Amniotic epithelial cell (primary cell): ENCODE results near the gene R3HCC1L.

Experiments used
- DNase-seq: peaks from one replicate; pipeline ENCODE4 v3.0.0-alpha.2; 2010; ENCODE audit warnings: low read depth

The R3HCC1L gene

GRCh38 chr10:98285416-98285815 is 151.0 kb downstream of the R3HCC1L start:
- no peak for DNase-seq

- no peak for DNase-seq
These were observed 152.0 kb downstream of the R3HCC1L start for GRCh38 chr10:98286419-98286818.

- no peak for DNase-seq
These were observed 152.9 kb downstream of the R3HCC1L start for GRCh38 chr10:98287321-98287720.

GRCh38 chr10:98289802-98290209 is 155.3 kb downstream of the R3HCC1L start:
- no peak for DNase-seq

GRCh38 chr10:98292971-98293370 is 158.5 kb downstream of the R3HCC1L start:
- no peak for DNase-seq

GRCh38 chr10:98293550-98294269 is 159.3 kb downstream of the R3HCC1L start:
- DNase-seq, result no peak

- DNase-seq, result no peak
These were observed 159.8 kb downstream of the R3HCC1L start for GRCh38 chr10:98294270-98294627.
